ENCODE data around the gene CYP27B1. TPM values are rescaled to one million over a fixed set of nuclear protein-coding genes. Genes with fewer than 3 reads are reported as not detected.

The CYP27B1 gene
- total and polyA plus RNA-seq, 2 experiments from 2014 or later: 1.1 to 2.7 TPM

GRCh38 chr12:57775563-57776246 is 8.8 kb upstream of the CYP27B1 start:
- DNase-seq (ENCODE audit: low spot score): peak; percentile 34
- no peak overlapping the region for H3K4me3 ChIP-seq

GRCh38 chr12:57775044-57775443 is 8.2 kb upstream of the CYP27B1 start:
- no peak overlapping the region for H3K4me3 ChIP-seq
- H2AFZ ChIP-seq: no peak overlapping the region
- no peak overlapping the region for H3K27ac ChIP-seq (ENCODE audit: low read depth)
- DNase-seq (ENCODE audit: low spot score): no peak
- peaks cover 19% of the 10 kb centered on the region for H3K27me3 ChIP-seq (ENCODE audit: insufficient read depth)
- Mint-ChIP-seq H3K4me3 (no peak overlapping the region), H3K9me3 (no peaks in the 10 kb centered on the region; the same call in 2 of the 3 replicates), H3K27me3 (ENCODE audit: insufficient read depth, low read depth, poor library complexity) (peaks cover 12% of the 10 kb centered on the region), H3K36me3 (ENCODE audit: low read depth) (peaks cover 13% of the 10 kb centered on the region), H3K27ac (no peak overlapping the region), H3K4me1 (peaks cover 6% of the 10 kb centered on the region)
- H3K4me2 ChIP-seq: no peak overlapping the region
- no peaks in the 10 kb centered on the region for H3F3A ChIP-seq (replicated peaks; ENCODE audit: low read depth)
- no peaks in the 10 kb centered on the region for H3K79me2 ChIP-seq (replicated peaks; ENCODE audit: insufficient read depth)
- H3K9me2 ChIP-seq (ENCODE audit: insufficient read depth): no peaks in the 10 kb centered on the region
- no peaks in the 10 kb centered on the region for H3K36me3 ChIP-seq (ENCODE audit: insufficient read depth)
- ATAC-seq: no peak
- H4K20me1 ChIP-seq (replicated peaks; ENCODE audit: insufficient read depth): peaks cover 2% of the 10 kb centered on the region; the same call in 1 of the 2 replicates
- no peaks in the 10 kb centered on the region for H3K4me1 ChIP-seq (ENCODE audit: insufficient read depth)
- TF ChIP-seq ZNF331 (CRISPR knock-in tag; IDR thresholded peaks at IDR 0.05; ENCODE audit: low read depth): no peak
- TF ChIP-seq STAT1 (IDR thresholded peaks at IDR 0.05; ENCODE audit: unreplicated experiment): no peak
- no peak for TF ChIP-seq JUNB (IDR thresholded peaks at IDR 0.05; ENCODE audit: unreplicated experiment)
- TF ChIP-seq EZH2phosphoT487 (IDR thresholded peaks at IDR 0.05; ENCODE audit: unreplicated experiment): no peak
- TF ChIP-seq EZH2 (IDR thresholded peaks at IDR 0.05; ENCODE audit: low read depth, unreplicated experiment): no peak
- no peak for TF ChIP-seq POLR2AphosphoS5 (IDR thresholded peaks at IDR 0.05; ENCODE audit: low read depth)
- TF ChIP-seq ZNF462 (CRISPR knock-in tag; IDR thresholded peaks at IDR 0.05): no peak

More at GRCh38 chr12:57775563-57776246, 8.8 kb upstream of the CYP27B1 start:
- H3K4me2 ChIP-seq: no peak overlapping the region
- H2AFZ ChIP-seq: no peak overlapping the region
- H3K4me1 ChIP-seq (ENCODE audit: insufficient read depth): no peaks in the 10 kb centered on the region
- no peak for ATAC-seq
- H3K4me3 Mint-ChIP-seq: no peak overlapping the region; the same call in 2 of the 3 replicates
- H3K27ac ChIP-seq (ENCODE audit: low read depth): no peak overlapping the region
- peaks cover 12% of the 10 kb centered on the region for H3K27me3 Mint-ChIP-seq (ENCODE audit: insufficient read depth, low read depth, poor library complexity)
- no peak overlapping the region for H3K27ac Mint-ChIP-seq
- H4K20me1 ChIP-seq (replicated peaks; ENCODE audit: insufficient read depth): no peaks in the 10 kb centered on the region; the same call in 1 of the 2 replicates
- no peaks in the 10 kb centered on the region for H3F3A ChIP-seq (replicated peaks; ENCODE audit: low read depth)
- peaks cover 19% of the 10 kb centered on the region for H3K27me3 ChIP-seq (ENCODE audit: insufficient read depth)
- no peaks in the 10 kb centered on the region; the same call in 2 of the 3 replicates for H3K9me3 Mint-ChIP-seq
- no peaks in the 10 kb centered on the region for H3K36me3 ChIP-seq (ENCODE audit: insufficient read depth)
- no peaks in the 10 kb centered on the region for H3K79me2 ChIP-seq (replicated peaks; ENCODE audit: insufficient read depth)
- H3K36me3 Mint-ChIP-seq (ENCODE audit: low read depth): peaks cover 7% of the 10 kb centered on the region
- TF ChIP-seq ZNF114 (CRISPR knock-in tag; IDR thresholded peaks at IDR 0.05): no peak
- no peak for TF ChIP-seq ZNF331 (CRISPR knock-in tag; IDR thresholded peaks at IDR 0.05; ENCODE audit: low read depth)
- TF ChIP-seq NANOG (IDR thresholded peaks at IDR 0.05; ENCODE audit: borderline replicate concordance): no peak
- TF ChIP-seq POLR2AphosphoS5 (IDR thresholded peaks at IDR 0.05; ENCODE audit: low read depth): no peak
- TF ChIP-seq EZH2phosphoT487 (IDR thresholded peaks at IDR 0.05; ENCODE audit: unreplicated experiment): no peak
- TF ChIP-seq STAT1 (IDR thresholded peaks at IDR 0.05; ENCODE audit: unreplicated experiment): no peak
- no peak for TF ChIP-seq CREB1 (CRISPR knock-in tag; IDR thresholded peaks at IDR 0.05; ENCODE audit: low read depth)
- TF ChIP-seq CTCF (conservative IDR thresholded peaks at IDR 0.05; ENCODE audit: low read depth in 2 of 2): peak; percentile 36 to 44
- peaks cover 6% of the 10 kb centered on the region for H3K4me1 Mint-ChIP-seq
- H3K9me2 ChIP-seq (ENCODE audit: insufficient read depth): no peaks in the 10 kb centered on the region
